ENCODE measurements around the gene ABCC11.

The ABCC11 gene

DNA sequence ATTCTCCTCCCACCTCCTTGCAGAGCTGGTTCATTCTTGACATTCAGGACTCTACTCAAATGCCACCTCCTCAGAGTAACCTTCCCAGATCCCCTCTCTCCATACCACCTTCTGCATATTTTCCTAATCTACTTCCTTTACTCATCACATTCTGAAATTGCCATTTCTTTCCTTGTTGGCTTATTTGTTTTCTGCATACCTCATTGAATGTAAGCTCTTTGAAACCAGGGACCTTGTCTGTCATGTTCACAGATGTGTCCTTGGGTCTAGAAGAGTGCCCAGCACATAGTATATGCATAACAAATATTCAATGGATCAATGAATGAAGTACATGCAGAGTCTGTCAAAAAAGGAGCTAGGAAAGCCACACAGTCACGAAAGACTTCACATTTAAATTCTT is 11.1 kb downstream of the ABCC11 start:
- in situ Hi-C loops (cut with MboI; ENCODE audit: low pct_unique_long_range_greater_than_20kb, low sequenced_read_pairs, unreplicated experiment), result loop anchor here (25.0 kb wide), 1 partner anchor 401 kb away; no protein-coding TSS in a partner anchor
- TF ChIP-seq, protein P1, sequence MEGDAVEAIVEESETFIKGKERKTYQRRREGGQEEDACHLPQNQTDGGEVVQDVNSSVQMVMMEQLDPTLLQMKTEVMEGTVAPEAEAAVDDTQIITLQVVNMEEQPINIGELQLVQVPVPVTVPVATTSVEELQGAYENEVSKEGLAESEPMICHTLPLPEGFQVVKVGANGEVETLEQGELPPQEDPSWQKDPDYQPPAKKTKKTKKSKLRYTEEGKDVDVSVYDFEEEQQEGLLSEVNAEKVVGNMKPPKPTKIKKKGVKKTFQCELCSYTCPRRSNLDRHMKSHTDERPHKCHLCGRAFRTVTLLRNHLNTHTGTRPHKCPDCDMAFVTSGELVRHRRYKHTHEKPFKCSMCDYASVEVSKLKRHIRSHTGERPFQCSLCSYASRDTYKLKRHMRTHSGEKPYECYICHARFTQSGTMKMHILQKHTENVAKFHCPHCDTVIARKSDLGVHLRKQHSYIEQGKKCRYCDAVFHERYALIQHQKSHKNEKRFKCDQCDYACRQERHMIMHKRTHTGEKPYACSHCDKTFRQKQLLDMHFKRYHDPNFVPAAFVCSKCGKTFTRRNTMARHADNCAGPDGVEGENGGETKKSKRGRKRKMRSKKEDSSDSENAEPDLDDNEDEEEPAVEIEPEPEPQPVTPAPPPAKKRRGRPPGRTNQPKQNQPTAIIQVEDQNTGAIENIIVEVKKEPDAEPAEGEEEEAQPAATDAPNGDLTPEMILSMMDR (IDR thresholded peaks at IDR 0.05; ENCODE audit: extremely low read depth, insufficient read depth, missing control alignments), result no peak
- no peak for DNase-seq (ENCODE audit: low spot score)

DNA sequence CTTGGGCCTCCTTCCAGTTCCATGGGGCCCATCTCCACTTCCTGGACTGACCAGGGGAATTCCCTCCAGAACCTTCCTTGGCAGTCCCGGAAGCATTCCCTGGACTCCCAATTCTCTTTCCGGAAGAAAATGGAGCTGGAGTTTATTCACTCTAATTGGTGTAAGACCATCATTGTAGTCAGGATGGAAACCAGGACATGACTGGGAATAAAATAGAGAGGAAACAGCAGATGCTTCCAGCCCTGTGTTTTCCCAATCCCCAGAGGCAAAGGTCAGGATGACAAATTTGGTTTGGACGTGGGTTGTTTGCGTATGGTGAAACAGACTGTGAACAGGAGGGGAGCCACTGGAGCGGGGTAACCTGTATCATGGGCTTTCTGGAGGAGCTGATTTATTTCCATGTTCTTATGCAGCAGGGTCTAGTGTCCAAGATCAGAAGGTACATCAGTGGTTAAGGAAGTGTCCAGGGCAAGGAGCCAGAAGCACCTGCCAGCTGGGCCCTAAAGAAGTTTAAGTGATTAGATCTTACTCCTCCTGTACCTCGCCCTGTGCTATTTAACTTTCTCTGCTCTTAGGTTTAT is 11.7 kb downstream of the ABCC11 start:
- DNase-seq (ENCODE audit: low spot score), result no peak
- in situ Hi-C loops (cut with MboI; ENCODE audit: low pct_unique_long_range_greater_than_20kb, low sequenced_read_pairs, unreplicated experiment), result loop anchor here (25.0 kb wide), 1 partner anchor 402 kb away; no protein-coding TSS in a partner anchor
- TF ChIP-seq, protein P1 (IDR thresholded peaks at IDR 0.05; ENCODE audit: extremely low read depth, insufficient read depth, missing control alignments), result no peak

- in situ Hi-C loops (cut with MboI; ENCODE audit: low pct_unique_long_range_greater_than_20kb, low sequenced_read_pairs, unreplicated experiment), result loop anchor here (25.0 kb wide), 1 partner anchor 402 kb away; no protein-coding TSS in a partner anchor
- DNase-seq (ENCODE audit: low spot score), result no peak
- TF ChIP-seq, protein P1 (IDR thresholded peaks at IDR 0.05; ENCODE audit: extremely low read depth, insufficient read depth, missing control alignments), result no peak
These were observed 12.2 kb downstream of the ABCC11 start for GRCh38 chr16:48235058-48235555.

GRCh38 chr16:48234630-48235029 is 12.7 kb downstream of the ABCC11 start:
- in situ Hi-C loops (cut with MboI; ENCODE audit: low pct_unique_long_range_greater_than_20kb, low sequenced_read_pairs, unreplicated experiment), result loop anchor here (25.0 kb wide), 1 partner anchor 403 kb away; no protein-coding TSS in a partner anchor
- no peak for DNase-seq (ENCODE audit: low spot score)
- TF ChIP-seq, protein P1 (IDR thresholded peaks at IDR 0.05; ENCODE audit: extremely low read depth, insufficient read depth, missing control alignments), result no peak

DNA sequence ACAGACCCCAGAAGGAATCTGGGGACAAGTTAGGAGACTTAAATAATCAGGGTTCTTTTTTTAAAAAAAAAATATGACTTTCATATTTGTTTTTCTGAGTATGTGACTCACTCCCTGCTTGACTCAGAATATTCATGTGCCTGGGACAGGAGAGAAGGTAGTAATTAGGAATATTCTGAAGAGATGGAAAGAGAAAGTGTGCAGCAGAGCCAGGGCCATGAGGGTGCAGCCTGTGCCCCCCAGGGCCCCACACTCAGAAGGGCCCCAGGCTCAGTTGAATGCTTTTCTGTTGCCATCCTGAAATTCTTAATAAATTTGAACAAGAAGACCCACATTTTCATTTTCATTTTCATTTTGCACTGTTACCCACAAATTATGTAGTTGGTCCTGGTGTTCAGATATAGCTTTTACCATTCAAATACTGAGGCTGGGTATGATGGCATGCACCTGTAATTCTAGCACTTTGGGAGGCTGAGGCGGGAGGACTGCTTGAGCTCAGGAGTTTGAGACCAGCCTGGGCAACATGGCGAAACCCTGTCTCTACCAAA is 14.8 kb downstream of the ABCC11 start:
- DNase-seq (ENCODE audit: low spot score), result no peak
- in situ Hi-C loops (cut with MboI; ENCODE audit: low pct_unique_long_range_greater_than_20kb, low sequenced_read_pairs, unreplicated experiment), result loop anchor here (25.0 kb wide), 1 partner anchor 405 kb away; no protein-coding TSS in a partner anchor

DNA sequence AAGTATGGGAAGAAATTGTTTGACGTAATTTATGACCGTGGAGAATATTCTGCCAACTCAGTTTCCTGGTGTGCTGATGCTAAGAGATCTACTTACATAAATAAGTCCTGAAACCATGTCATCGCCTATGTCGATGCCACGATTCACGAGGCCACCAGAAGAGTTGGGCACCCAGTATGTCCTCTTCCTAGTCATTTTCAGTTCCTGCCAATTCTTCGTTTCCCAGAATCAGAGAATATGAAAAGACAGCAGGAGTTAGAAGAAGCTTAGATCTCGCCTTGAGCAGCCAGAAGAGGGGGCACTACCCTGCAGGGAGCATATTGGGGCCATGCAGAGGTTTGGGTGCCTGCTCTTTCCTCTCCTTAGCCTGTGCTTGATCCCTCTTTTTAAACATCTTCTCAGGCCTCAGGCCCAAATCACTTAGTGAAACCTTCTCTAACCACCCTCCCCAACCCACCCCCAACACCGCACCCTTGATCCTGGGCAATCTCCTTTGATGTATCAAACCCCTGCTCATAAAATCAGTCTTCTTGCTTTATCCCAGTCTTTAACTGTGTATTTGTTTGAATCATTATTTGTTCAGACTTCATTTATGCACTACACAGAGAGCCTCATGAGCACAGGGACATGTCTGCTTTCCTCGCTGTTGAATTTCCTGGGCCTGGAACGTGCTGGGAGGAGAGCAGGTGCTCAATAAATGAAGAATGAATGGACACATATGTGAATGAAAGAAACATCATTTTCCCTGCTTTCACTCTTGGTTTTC is 15.4 kb downstream of the ABCC11 start:
- TF ChIP-seq, protein P1 (IDR thresholded peaks at IDR 0.05; ENCODE audit: extremely low read depth, insufficient read depth, missing control alignments), result peak; percentile 73
- in situ Hi-C loops (cut with MboI; ENCODE audit: low pct_unique_long_range_greater_than_20kb, low sequenced_read_pairs, unreplicated experiment), result loop anchor here (25.0 kb wide), 1 partner anchor 405 kb away; no protein-coding TSS in a partner anchor
- peak; percentile 70 for DNase-seq (ENCODE audit: low spot score)

More for the DNA sequence above, 14.8 kb downstream of the ABCC11 start:
- TF ChIP-seq, protein P1 (IDR thresholded peaks at IDR 0.05; ENCODE audit: extremely low read depth, insufficient read depth, missing control alignments), result no peak

All from GM13977 (cell line).